ENCODE data around the gene PRR35. TPM values are rescaled to one million over a fixed set of nuclear protein-coding genes. Genes with fewer than 3 reads are reported as not detected.
A peak's percentile ranks its signal among the peaks of the same experiment; 100 is the strongest.

Gene PRR35
- total and polyA plus RNA-seq, 5 donors from 2014 or later: not detected

GRCh38 chr16:586047-586644 lies 26.0 kb downstream of the PRR35 start:
- H3K4me3 Mint-ChIP-seq: peak overlapping the region in 1 of 4 donors; percentile 88
- no peak overlapping the region for H3K27ac ChIP-seq (ENCODE audit: insufficient read depth, low read length, poor library complexity, severe bottlenecking)
- H3K9me3 ChIP-seq (ENCODE audit: control insufficient read depth in 2 of 2, low read length in 2 of 2): no peaks in the 10 kb centered on the region
- peaks cover 0 to 25% (median 7%) of the 10 kb centered on the region in 4 donors for H3K4me1 Mint-ChIP-seq
- no peaks in the 10 kb centered on the region for H3K36me3 Mint-ChIP-seq
- no peak overlapping the region for H3K4me3 ChIP-seq (ENCODE audit: low read depth, low read length)
- no peaks in the 10 kb centered on the region for H3K27me3 ChIP-seq (ENCODE audit: control insufficient read depth, insufficient read depth, low read length)
- no peaks in the 10 kb centered on the region for H3K36me3 ChIP-seq (ENCODE audit: control insufficient read depth, insufficient read depth, low read length)
- ATAC-seq (ENCODE audit: low read depth in 2 of 2) (no peak), DNase-seq (no peak)
- peaks cover 6% of the 10 kb centered on the region for H3K27me3 Mint-ChIP-seq
- H3K4me1 ChIP-seq (ENCODE audit: control insufficient read depth, insufficient read depth, low read length, poor library complexity, severe bottlenecking): peaks cover 25% of the 10 kb centered on the region
- H3K9me3 Mint-ChIP-seq: no peaks in the 10 kb centered on the region
- peak overlapping the region in 2 of 3 donors; percentile 20 to 80 for H3K27ac Mint-ChIP-seq

- Mint-ChIP-seq H3K27me3 (peaks cover 6% of the 10 kb centered on the region), H3K36me3 (no peaks in the 10 kb centered on the region), H3K27ac (no peak overlapping the region), H3K4me3 (peak overlapping the region; percentile 93 to 96 (median 94)), H3K4me1 (peaks cover 0 to 33% (median 10%) of the 10 kb centered on the region in 4 donors), H3K9me3 (no peaks in the 10 kb centered on the region)
- peaks cover 31% of the 10 kb centered on the region for H3K4me1 ChIP-seq (ENCODE audit: control insufficient read depth, insufficient read depth, low read length, poor library complexity, severe bottlenecking)
- ATAC-seq (ENCODE audit: low read depth in 2 of 2) (no peak), DNase-seq (no peak)
- no peaks in the 10 kb centered on the region for H3K36me3 ChIP-seq (ENCODE audit: control insufficient read depth, insufficient read depth, low read length)
- no peak overlapping the region for H3K27ac ChIP-seq (ENCODE audit: insufficient read depth, low read length, poor library complexity, severe bottlenecking)
- H3K9me3 ChIP-seq (ENCODE audit: control insufficient read depth in 2 of 2, low read length in 2 of 2): no peaks in the 10 kb centered on the region
- H3K4me3 ChIP-seq (ENCODE audit: low read depth, low read length): no peak overlapping the region
- H3K27me3 ChIP-seq (ENCODE audit: control insufficient read depth, insufficient read depth, low read length): no peaks in the 10 kb centered on the region
Observed at GRCh38 chr16:586645-587590, 26.7 kb downstream of the PRR35 start.

GRCh38 chr16:588639-588888 lies 28.4 kb downstream of the PRR35 start:
- peak; percentile 10 to 11 for ATAC-seq (ENCODE audit: low read depth in 2 of 2)

GRCh38 chr16:588889-589657 lies 28.9 kb downstream of the PRR35 start:
- Histone ChIP-seq H3K9me3 (ENCODE audit: control insufficient read depth in 2 of 2, low read length in 2 of 2) (no peaks in the 10 kb centered on the region), H3K4me3 (ENCODE audit: low read depth, low read length) (peak overlapping the region; percentile 70), H3K36me3 (ENCODE audit: control insufficient read depth, insufficient read depth, low read length) (no peaks in the 10 kb centered on the region), H3K27me3 (ENCODE audit: control insufficient read depth, insufficient read depth, low read length) (no peaks in the 10 kb centered on the region), H3K4me1 (ENCODE audit: control insufficient read depth, insufficient read depth, low read length, poor library complexity, severe bottlenecking) (peaks cover 33% of the 10 kb centered on the region), H3K27ac (ENCODE audit: insufficient read depth, low read length, poor library complexity, severe bottlenecking) (peak overlapping the region; percentile 92)
- H3K4me1 Mint-ChIP-seq: peaks cover 0 to 49% (median 15%) of the 10 kb centered on the region in 4 donors
- ATAC-seq (ENCODE audit: low read depth in 2 of 2) (peak; percentile 73), DNase-seq (peak; percentile 96 to 99 (median 98))
- peaks cover 6% of the 10 kb centered on the region for H3K27me3 Mint-ChIP-seq
- peak overlapping the region; percentile 96 to 99 (median 98) for H3K27ac Mint-ChIP-seq
- peak overlapping the region; percentile 93 to 99 (median 99) for H3K4me3 Mint-ChIP-seq
- H3K9me3 Mint-ChIP-seq: no peaks in the 10 kb centered on the region
- peaks cover under 1% of the 10 kb centered on the region for H3K36me3 Mint-ChIP-seq

More at GRCh38 chr16:588639-588888, 28.4 kb downstream of the PRR35 start:
- no peaks in the 10 kb centered on the region for H3K9me3 Mint-ChIP-seq
- peaks cover 33% of the 10 kb centered on the region for H3K4me1 ChIP-seq (ENCODE audit: control insufficient read depth, insufficient read depth, low read length, poor library complexity, severe bottlenecking)
- peaks cover 0 to 46% (median 14%) of the 10 kb centered on the region in 4 donors for H3K4me1 Mint-ChIP-seq
- no peaks in the 10 kb centered on the region for H3K27me3 ChIP-seq (ENCODE audit: control insufficient read depth, insufficient read depth, low read length)
- no peaks in the 10 kb centered on the region for H3K36me3 ChIP-seq (ENCODE audit: control insufficient read depth, insufficient read depth, low read length)
- peak overlapping the region; percentile 70 for H3K4me3 ChIP-seq (ENCODE audit: low read depth, low read length)
- peaks cover 6% of the 10 kb centered on the region for H3K27me3 Mint-ChIP-seq
- peak; percentile 48 to 75 (median 68) for DNase-seq
- H3K4me3 Mint-ChIP-seq: peak overlapping the region; percentile 93 to 96 (median 94)
- H3K36me3 Mint-ChIP-seq: no peaks in the 10 kb centered on the region
- H3K27ac ChIP-seq (ENCODE audit: insufficient read depth, low read length, poor library complexity, severe bottlenecking): peak overlapping the region; percentile 92
- H3K27ac Mint-ChIP-seq: peak overlapping the region; percentile 94 to 98 (median 96)
- no peaks in the 10 kb centered on the region for H3K9me3 ChIP-seq (ENCODE audit: control insufficient read depth in 2 of 2, low read length in 2 of 2)

- Mint-ChIP-seq H3K27me3 (peaks cover 6% of the 10 kb centered on the region), H3K27ac (peak within 1 kb of the TSS; percentile 96 to 99 (median 98)), H3K36me3 (peaks cover 5% of the 10 kb centered on the region), H3K9me3 (no peaks in the 10 kb centered on the region), H3K4me1 (peaks cover 0 to 54% (median 16%) of the 10 kb centered on the region in 4 donors), H3K4me3 (peak within 1 kb of the TSS; percentile 93 to 99 (median 99))
- ATAC-seq (ENCODE audit: low read depth in 2 of 2): peak; percentile 86 to 87
- Histone ChIP-seq H3K27me3 (ENCODE audit: control insufficient read depth, insufficient read depth, low read length) (no peaks in the 10 kb centered on the region), H3K4me3 (ENCODE audit: low read depth, low read length) (peak within 1 kb of the TSS; percentile 66), H3K27ac (ENCODE audit: insufficient read depth, low read length, poor library complexity, severe bottlenecking) (peak within 1 kb of the TSS; percentile 92), H3K36me3 (ENCODE audit: control insufficient read depth, insufficient read depth, low read length) (no peaks in the 10 kb centered on the region), H3K9me3 (ENCODE audit: control insufficient read depth in 2 of 2, low read length in 2 of 2) (no peaks in the 10 kb centered on the region), H3K4me1 (ENCODE audit: control insufficient read depth, insufficient read depth, low read length, poor library complexity, severe bottlenecking) (peaks cover 33% of the 10 kb centered on the region)
- DNase-seq: peak; percentile 98 to 99 (median 99)
Observed at GRCh38 chr16:589658-590187, 29.5 kb downstream of the PRR35 start, which contains the start of gene RAB40C. TSS of gene RAB40C (plus strand) at chr16:590066. CDS start at chr16:590292, 226 bp downstream.

GRCh38 chr16:590188-590814 lies 30.1 kb downstream of the PRR35 start:
- Mint-ChIP-seq H3K27ac (peak overlapping the region; percentile 85 to 92 (median 85)), H3K36me3 (peaks cover 5% of the 10 kb centered on the region), H3K9me3 (no peaks in the 10 kb centered on the region), H3K4me3 (peak overlapping the region; percentile 64 to 93 (median 90)), H3K4me1 (peaks cover 0 to 57% (median 16%) of the 10 kb centered on the region in 4 donors), H3K27me3 (peaks cover 6% of the 10 kb centered on the region)
- Histone ChIP-seq H3K36me3 (ENCODE audit: control insufficient read depth, insufficient read depth, low read length) (no peaks in the 10 kb centered on the region), H3K4me1 (ENCODE audit: control insufficient read depth, insufficient read depth, low read length, poor library complexity, severe bottlenecking) (peaks cover 33% of the 10 kb centered on the region), H3K9me3 (ENCODE audit: control insufficient read depth in 2 of 2, low read length in 2 of 2) (no peaks in the 10 kb centered on the region), H3K27ac (ENCODE audit: insufficient read depth, low read length, poor library complexity, severe bottlenecking) (no peak overlapping the region), H3K4me3 (ENCODE audit: low read depth, low read length) (peak overlapping the region; percentile 51), H3K27me3 (ENCODE audit: control insufficient read depth, insufficient read depth, low read length) (no peaks in the 10 kb centered on the region)
- ATAC-seq (ENCODE audit: low read depth in 2 of 2): no peak
- no peak for DNase-seq

- H3K4me1 ChIP-seq (ENCODE audit: control insufficient read depth, insufficient read depth, low read length, poor library complexity, severe bottlenecking): peaks cover 33% of the 10 kb centered on the region
- H3K36me3 Mint-ChIP-seq: peaks cover 5% of the 10 kb centered on the region
- no peak for DNase-seq
- H3K4me1 Mint-ChIP-seq: peaks cover 0 to 57% (median 16%) of the 10 kb centered on the region in 4 donors
- H3K36me3 ChIP-seq (ENCODE audit: control insufficient read depth, insufficient read depth, low read length): no peaks in the 10 kb centered on the region
- H3K27me3 Mint-ChIP-seq: peaks cover 6% of the 10 kb centered on the region
- H3K27me3 ChIP-seq (ENCODE audit: control insufficient read depth, insufficient read depth, low read length): no peaks in the 10 kb centered on the region
- H3K27ac Mint-ChIP-seq: peak overlapping the region; percentile 85 to 92 (median 85)
- ATAC-seq (ENCODE audit: low read depth in 2 of 2): no peak
- H3K4me3 ChIP-seq (ENCODE audit: low read depth, low read length): peak overlapping the region; percentile 51
- H3K4me3 Mint-ChIP-seq: peak overlapping the region; percentile 64 to 93 (median 90)
- no peaks in the 10 kb centered on the region for H3K9me3 Mint-ChIP-seq
- H3K9me3 ChIP-seq (ENCODE audit: control insufficient read depth in 2 of 2, low read length in 2 of 2): no peaks in the 10 kb centered on the region
- H3K27ac ChIP-seq (ENCODE audit: insufficient read depth, low read length, poor library complexity, severe bottlenecking): no peak overlapping the region
Observed at GRCh38 chr16:590815-591200, 30.6 kb downstream of the PRR35 start.

Measured in CD4-positive, CD25-positive, alpha-beta regulatory T cell (primary cell).